Left ventricle myocardium inferior (tissue), 1 donor: ENCODE results near the gene RNASE13. TPM values are rescaled to one million over a fixed set of nuclear protein-coding genes. Genes with fewer than 3 reads are reported as not detected.

Experiments
- DNase-seq: peaks from one replicate; pipeline ENCODE4 v3.0.0-alpha.2; 2020
- H3K27ac ChIP-seq: fragments of 200-600 bp; replicated peaks from 2 replicates; pipeline ENCODE4 v1.8.0; 2021
- H3K27me3 ChIP-seq: fragments of 200-600 bp; 2 replicates; pipeline ENCODE4 v1.8.0; 2021; ENCODE audit warnings: low read depth
- H3K36me3 ChIP-seq: fragments of 200-600 bp; 2 replicates; pipeline ENCODE4 v1.8.0; 2021
- H3K4me1 ChIP-seq: fragments of 200-600 bp; 2 replicates; pipeline ENCODE4 v1.8.0; 2021
- H3K4me3 ChIP-seq: fragments of 200-600 bp; 2 replicates; pipeline ENCODE4 v1.8.0; 2021; ENCODE audit warnings: mild to moderate bottlenecking, moderate library complexity
- H3K9me3 ChIP-seq: fragments of 200-600 bp; replicated peaks from 2 replicates; pipeline ENCODE4 v1.8.0; 2021
- CTCF ChIP-seq: fragments of 200-600 bp; IDR thresholded peaks from 2 replicates; pipeline ENCODE4 v1.8.0; 2021; ENCODE audit warnings: antibody characterized with exemption, mild to moderate bottlenecking, borderline replicate concordance
- intact Hi-C: fragments of 100-400 bp; cut with micrococcal nuclease; formaldehyde crosslinking; loops from one replicate; pipeline ENCODE4 v1.11.0; 2022
- total RNA-seq: library from RNA; stranded (reverse); fragmentation: NEBNext Ultra II Directional; extraction: Animal tissue kit (Norgen Biotek cat#: 25700); gene quantifications from one replicate; pipeline ENCODE4 v1.2.1, GENCODE V29; 2021
- donor health status: DM: no; HTN: yes; CAD: no; lungs with severe emphysema.

The RNASE13 gene
- total RNA-seq, 1 donor from 2014 or later, result not detected

GRCh38 chr14:21001218-21001617, 33.4 kb downstream of the RNASE13 start:
- Histone ChIP-seq H3K9me3 (no peaks in the 10 kb centered on the region), H3K4me1 (peaks cover 10% of the 10 kb centered on the region), H3K27ac (no peak overlapping the region), H3K4me3 (no peak overlapping the region), H3K36me3 (peaks cover 13% of the 10 kb centered on the region), H3K27me3 (no peaks in the 10 kb centered on the region)
- DNase-seq, result no peak
- intact Hi-C loops, result no loop called here
- no peak for TF ChIP-seq CTCF

- peaks cover 29% of the 10 kb centered on the region for H3K36me3 ChIP-seq
- DNase-seq, result no peak
- H3K4me3 ChIP-seq, result no peak overlapping the region
- H3K4me1 ChIP-seq, result peaks cover 7% of the 10 kb centered on the region
- no peak for TF ChIP-seq CTCF
- H3K27me3 ChIP-seq, result no peaks in the 10 kb centered on the region
- no peaks in the 10 kb centered on the region for H3K9me3 ChIP-seq
- no peak overlapping the region for H3K27ac ChIP-seq
- intact Hi-C loops, result no loop called here
Observed at GRCh38 chr14:20999591-20999990, 35.0 kb downstream of the RNASE13 start.

- Histone ChIP-seq H3K27me3 (no peaks in the 10 kb centered on the region), H3K4me3 (no peak within 1 kb of the TSS), H3K36me3 (peaks cover 37% of the 10 kb centered on the region), H3K9me3 (no peaks in the 10 kb centered on the region), H3K27ac (no peak within 1 kb of the TSS), H3K4me1 (peaks cover 7% of the 10 kb centered on the region)
- no peak for TF ChIP-seq CTCF
- intact Hi-C loops, result no loop called here
- peak; percentile 37 for DNase-seq
Observed at GRCh38 chr14:20998674-20999366, 35.8 kb downstream of the RNASE13 start, which contains the start of gene SLC39A2. Gene SLC39A2 (plus strand): TSS chr14:20999293. CDS start chr14:20999447, 154 bp downstream.

GRCh38 chr14:20998139-20998538, 36.5 kb downstream of the RNASE13 start:
- no peaks in the 10 kb centered on the region for H3K9me3 ChIP-seq
- DNase-seq, result no peak
- H3K27ac ChIP-seq, result no peak overlapping the region
- no peak overlapping the region for H3K4me3 ChIP-seq
- no peak for TF ChIP-seq CTCF
- intact Hi-C loops, result no loop called here
- H3K27me3 ChIP-seq, result no peaks in the 10 kb centered on the region
- H3K4me1 ChIP-seq, result peaks cover 3% of the 10 kb centered on the region
- H3K36me3 ChIP-seq, result peaks cover 44% of the 10 kb centered on the region

GRCh38 chr14:20997564-20997963, 37.0 kb downstream of the RNASE13 start:
- no peak for TF ChIP-seq CTCF
- no peaks in the 10 kb centered on the region for H3K4me1 ChIP-seq
- no peaks in the 10 kb centered on the region for H3K9me3 ChIP-seq
- no peak overlapping the region for H3K27ac ChIP-seq
- intact Hi-C loops, result no loop called here
- H3K4me3 ChIP-seq, result no peak overlapping the region
- peaks cover 50% of the 10 kb centered on the region for H3K36me3 ChIP-seq
- H3K27me3 ChIP-seq, result no peaks in the 10 kb centered on the region
- no peak for DNase-seq
